DOHH2 (cell line): ENCODE results near the gene EIF1AD.

Source experiments
- H3F3A ChIP-seq: fragments of 200-600 bp; sonication (generic), shearing (Covaris generic); 2 replicates; pipeline ENCODE4 v1.6.0; 2016; ENCODE audit warnings: antibody characterized with exemption, mild to moderate bottlenecking; ENCODE audit not compliant: control insufficient read depth, insufficient read depth
- H3K27ac ChIP-seq: fragments of 200-600 bp; sonication (generic); 2 replicates; pipeline ENCODE4 v1.5.1; 2014; ENCODE audit warnings: low read depth, mild to moderate bottlenecking, low read length, moderate library complexity
- H3K27me3 ChIP-seq: fragments of 200-600 bp; sonication (generic); 2 replicates; pipeline ENCODE4 v1.6.1; 2014; ENCODE audit warnings: mild to moderate bottlenecking, low read length, mixed read lengths; ENCODE audit not compliant: control insufficient read depth
- H3K36me3 ChIP-seq: fragments of 200-600 bp; sonication (generic); 2 replicates; pipeline ENCODE4 v1.6.1; 2014; ENCODE audit warnings: mild to moderate bottlenecking, low read length, moderate library complexity, mixed read lengths; ENCODE audit not compliant: control insufficient read depth
- H3K4me1 ChIP-seq: fragments of 200-600 bp; sonication (generic); 2 replicates; pipeline ENCODE4 v1.6.1; 2014; ENCODE audit warnings: mild to moderate bottlenecking, low read length, mixed read lengths; ENCODE audit not compliant: control insufficient read depth
- H3K4me2 ChIP-seq: fragments of 200-600 bp; sonication (generic); 2 replicates; pipeline ENCODE4 v1.6.0; 2014; ENCODE audit warnings: mild to moderate bottlenecking, low read length, moderate library complexity
- H3K4me3 ChIP-seq: fragments of 200-600 bp; sonication (generic); 2 replicates; pipeline ENCODE4 v1.5.1; 2014; ENCODE audit warnings: mild to moderate bottlenecking, low read length, mixed read lengths
- H3K79me2 ChIP-seq: fragments of 200-600 bp; sonication (generic); 2 replicates; pipeline ENCODE4 v1.6.1; 2014; ENCODE audit warnings: mild to moderate bottlenecking, low read length, mixed read lengths; ENCODE audit not compliant: control insufficient read depth
- H3K9me2 ChIP-seq: fragments of 200-600 bp; sonication (generic); replicated peaks from 2 replicates; pipeline ENCODE4 v1.6.1; 2014; ENCODE audit warnings: mild to moderate bottlenecking, low read length, mixed read lengths; ENCODE audit not compliant: control insufficient read depth
- H3K9me3 ChIP-seq: fragments of 200-600 bp; sonication (generic); 2 replicates; pipeline ENCODE4 v1.6.1; 2014; ENCODE audit warnings: antibody characterized with exemption, low read length, mixed read lengths; ENCODE audit not compliant: control insufficient read depth, insufficient read depth
- H4K20me1 ChIP-seq: fragments of 200-600 bp; sonication (generic); 2 replicates; pipeline ENCODE4 v1.6.0; 2014; ENCODE audit warnings: low read depth, mild to moderate bottlenecking, antibody characterized with exemption, low read length, moderate library complexity; ENCODE audit not compliant: control insufficient read depth, insufficient read depth
- EZH2phosphoT487 ChIP-seq: fragments of 200-600 bp; sonication (generic); IDR thresholded peaks from 2 replicates; pipeline ENCODE4 v1.6.1; 2017; ENCODE audit warnings: borderline replicate concordance, mild to moderate bottlenecking, antibody characterized with exemption, low read length, moderate library complexity, mixed read lengths
- TF ChIP-seq, protein P1 (sequence below): fragments of 200-600 bp; sonication (generic); IDR thresholded peaks from one replicate; pipeline ENCODE4 v1.5.1; 2014; ENCODE audit warnings: antibody characterized with exemption, mild to moderate bottlenecking, low read depth, low read length; ENCODE audit not compliant: poor library complexity, severe bottlenecking

EIF1AD gene

DNA sequence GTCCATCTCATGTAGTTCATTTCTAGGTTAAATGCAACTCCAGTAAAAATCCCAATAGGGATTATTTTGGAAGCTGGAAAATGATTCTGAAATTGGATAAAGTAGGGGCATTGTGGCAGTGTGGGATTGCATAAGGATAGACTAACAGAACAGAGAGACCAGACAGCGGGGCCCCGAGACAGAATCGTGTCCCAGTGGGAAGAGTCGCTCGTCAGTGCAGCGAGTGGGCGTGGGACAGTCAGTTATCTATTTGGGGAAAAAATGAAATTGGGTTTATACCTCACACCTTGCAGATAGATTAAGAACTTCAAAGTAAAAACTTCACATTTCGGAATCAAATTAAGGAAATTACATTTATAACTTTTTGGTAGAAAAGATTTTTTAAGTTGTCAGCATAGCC lies 29.8 kb downstream of the EIF1AD start:
- TF ChIP-seq EZH2phosphoT487: no peak
- TF ChIP-seq, protein P1, sequence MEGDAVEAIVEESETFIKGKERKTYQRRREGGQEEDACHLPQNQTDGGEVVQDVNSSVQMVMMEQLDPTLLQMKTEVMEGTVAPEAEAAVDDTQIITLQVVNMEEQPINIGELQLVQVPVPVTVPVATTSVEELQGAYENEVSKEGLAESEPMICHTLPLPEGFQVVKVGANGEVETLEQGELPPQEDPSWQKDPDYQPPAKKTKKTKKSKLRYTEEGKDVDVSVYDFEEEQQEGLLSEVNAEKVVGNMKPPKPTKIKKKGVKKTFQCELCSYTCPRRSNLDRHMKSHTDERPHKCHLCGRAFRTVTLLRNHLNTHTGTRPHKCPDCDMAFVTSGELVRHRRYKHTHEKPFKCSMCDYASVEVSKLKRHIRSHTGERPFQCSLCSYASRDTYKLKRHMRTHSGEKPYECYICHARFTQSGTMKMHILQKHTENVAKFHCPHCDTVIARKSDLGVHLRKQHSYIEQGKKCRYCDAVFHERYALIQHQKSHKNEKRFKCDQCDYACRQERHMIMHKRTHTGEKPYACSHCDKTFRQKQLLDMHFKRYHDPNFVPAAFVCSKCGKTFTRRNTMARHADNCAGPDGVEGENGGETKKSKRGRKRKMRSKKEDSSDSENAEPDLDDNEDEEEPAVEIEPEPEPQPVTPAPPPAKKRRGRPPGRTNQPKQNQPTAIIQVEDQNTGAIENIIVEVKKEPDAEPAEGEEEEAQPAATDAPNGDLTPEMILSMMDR: no peak

DNA sequence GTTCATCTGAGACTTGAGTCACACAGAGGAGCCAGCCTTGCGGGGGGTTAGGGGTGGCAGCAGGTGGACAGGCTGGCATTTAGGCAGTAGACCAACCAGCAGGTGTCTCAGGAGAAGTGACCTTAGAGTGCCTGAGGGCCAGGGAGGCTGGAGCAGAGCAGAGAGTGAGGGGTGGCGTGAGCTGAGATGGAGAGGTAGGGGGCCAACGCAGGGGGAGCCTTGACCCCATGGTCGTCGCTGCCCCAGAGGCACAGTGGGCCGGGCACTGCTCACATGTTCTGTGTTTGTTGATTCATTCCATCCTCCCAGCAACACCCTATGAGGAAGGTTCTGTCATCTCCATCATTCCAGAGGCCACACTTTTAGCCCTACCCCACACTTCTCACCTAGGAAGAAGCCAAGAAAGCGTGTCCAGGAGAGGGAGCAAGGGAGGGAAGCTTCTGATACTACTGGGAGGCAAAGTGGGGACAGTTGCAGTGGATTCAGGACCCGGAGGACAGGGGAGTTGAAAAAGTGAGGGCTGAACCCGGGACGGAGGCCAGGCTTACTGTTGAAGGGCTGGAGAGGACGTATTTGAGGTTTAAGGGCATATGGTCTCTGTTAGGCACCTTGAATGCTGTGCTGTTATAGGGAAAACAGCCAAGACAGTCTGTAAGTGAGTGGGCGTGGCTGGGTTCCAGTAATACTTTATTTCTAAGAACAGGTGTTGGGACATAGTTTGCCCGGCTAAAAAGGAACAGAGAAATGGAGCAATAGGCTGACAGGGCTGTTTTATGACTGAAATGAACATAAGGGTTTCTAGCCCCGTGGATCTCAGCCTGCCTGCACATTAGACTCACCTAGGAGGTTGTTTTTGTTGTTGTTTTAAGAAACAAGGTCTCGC lies 33.1 kb downstream of the EIF1AD start:
- Histone ChIP-seq H3K27me3 (no peaks in the 10 kb centered on the region), H3K79me2 (peaks cover 11% of the 10 kb centered on the region), H3K27ac (no peak overlapping the region), H3K4me3 (no peak overlapping the region), H3F3A (no peaks in the 10 kb centered on the region), H3K9me3 (no peaks in the 10 kb centered on the region), H3K36me3 (peaks cover 77% of the 10 kb centered on the region), H3K9me2 (no peaks in the 10 kb centered on the region), H4K20me1 (no peaks in the 10 kb centered on the region), H3K4me2 (no peak overlapping the region), H3K4me1 (no peaks in the 10 kb centered on the region)
- no peak for TF ChIP-seq EZH2phosphoT487
- TF ChIP-seq, protein P1: no peak

More for the DNA sequence above, 29.8 kb downstream of the EIF1AD start:
- H3K27me3 ChIP-seq: no peaks in the 10 kb centered on the region
- H3K9me3 ChIP-seq: no peaks in the 10 kb centered on the region
- no peaks in the 10 kb centered on the region; the same call in 1 of the 2 replicates for H4K20me1 ChIP-seq
- no peak overlapping the region for H3K27ac ChIP-seq
- H3K9me2 ChIP-seq: no peaks in the 10 kb centered on the region
- H3K79me2 ChIP-seq: no peaks in the 10 kb centered on the region
- H3K4me1 ChIP-seq: no peaks in the 10 kb centered on the region
- peaks cover 48% of the 10 kb centered on the region for H3K36me3 ChIP-seq
- H3K4me2 ChIP-seq: no peak overlapping the region
- H3K4me3 ChIP-seq: no peak overlapping the region
- no peaks in the 10 kb centered on the region for H3F3A ChIP-seq

- H3K27ac ChIP-seq: no peak overlapping the region
- H3K27me3 ChIP-seq: no peaks in the 10 kb centered on the region
- H3K4me2 ChIP-seq: no peak overlapping the region
- peaks cover 26% of the 10 kb centered on the region for H3K79me2 ChIP-seq
- H3K9me3 ChIP-seq: no peaks in the 10 kb centered on the region
- TF ChIP-seq, protein P1: no peak
- no peak for TF ChIP-seq EZH2phosphoT487
- peaks cover 74% of the 10 kb centered on the region for H3K36me3 ChIP-seq
- H3F3A ChIP-seq: no peaks in the 10 kb centered on the region
- no peaks in the 10 kb centered on the region for H3K9me2 ChIP-seq
- no peak overlapping the region for H3K4me3 ChIP-seq
- peaks cover 9% of the 10 kb centered on the region for H3K4me1 ChIP-seq
- peaks cover 9% of the 10 kb centered on the region; the same call in 1 of the 2 replicates for H4K20me1 ChIP-seq
Observed at GRCh38 chr11:65967329-65967934, 34.5 kb downstream of the EIF1AD start.
